IPS-NIHi11 (cell line): Measurements from ENCODE around the gene GFPT2.
A peak's percentile ranks its signal among the peaks of the same experiment; 100 is the strongest.

Source experiments
- DNase-seq: peaks from one replicate; pipeline ENCODE4 v3.0.0; 2012; ENCODE audit warnings: mixed read lengths, low spot score

Gene GFPT2

DNA sequence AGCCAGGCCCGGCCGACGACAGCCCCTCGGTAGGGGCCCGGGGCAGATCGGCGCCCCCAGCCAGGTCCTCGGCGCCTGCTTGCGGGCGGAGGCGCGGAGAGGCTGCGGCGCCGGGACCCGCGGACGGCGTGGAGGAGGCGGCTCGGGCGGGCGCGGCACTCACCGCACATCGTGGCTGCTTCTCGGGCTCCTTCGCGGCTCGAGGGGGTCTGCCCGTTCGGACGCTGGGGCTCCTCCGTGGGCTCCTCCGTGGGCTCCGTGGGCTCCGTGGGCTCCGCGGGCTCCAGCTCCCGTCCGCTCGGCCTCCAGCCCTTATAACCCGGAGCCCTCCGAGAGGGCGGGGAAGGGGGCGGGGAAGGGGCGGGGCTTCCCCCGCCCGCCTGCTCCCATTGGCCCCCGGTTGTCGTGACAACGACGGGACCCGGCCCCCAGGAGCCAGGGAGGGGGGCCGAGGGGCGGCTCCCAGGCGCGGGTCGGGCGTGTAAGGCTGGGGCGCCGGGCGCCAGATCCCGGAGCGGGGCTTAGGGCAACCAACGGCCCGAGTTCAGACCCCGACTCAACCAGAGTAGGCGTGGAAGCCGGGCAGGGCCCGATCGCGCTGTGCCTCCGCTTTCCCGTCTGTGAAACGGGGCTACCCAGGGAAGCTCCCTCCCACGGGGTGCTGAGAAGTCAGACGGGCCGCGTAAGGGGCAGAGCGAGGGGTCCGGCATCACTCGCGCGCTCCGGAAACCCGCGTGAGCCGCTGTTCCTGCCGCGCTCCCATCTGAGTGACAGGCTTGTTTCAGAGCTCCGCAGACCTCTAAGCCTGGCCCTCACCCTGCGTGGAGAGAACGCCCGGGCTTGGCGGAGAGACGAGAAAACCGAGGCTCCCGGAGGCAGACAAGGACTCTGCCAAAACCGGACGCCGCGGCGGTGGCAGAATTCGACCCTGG lies at the start of gene GFPT2:
Gene GFPT2, minus strand, starts transcription at position 289 of the 932 bp plus-strand sequence. Its CDS starts 119 bp downstream, at position 170.
- DNase-seq, result peak; percentile 100

DNA sequence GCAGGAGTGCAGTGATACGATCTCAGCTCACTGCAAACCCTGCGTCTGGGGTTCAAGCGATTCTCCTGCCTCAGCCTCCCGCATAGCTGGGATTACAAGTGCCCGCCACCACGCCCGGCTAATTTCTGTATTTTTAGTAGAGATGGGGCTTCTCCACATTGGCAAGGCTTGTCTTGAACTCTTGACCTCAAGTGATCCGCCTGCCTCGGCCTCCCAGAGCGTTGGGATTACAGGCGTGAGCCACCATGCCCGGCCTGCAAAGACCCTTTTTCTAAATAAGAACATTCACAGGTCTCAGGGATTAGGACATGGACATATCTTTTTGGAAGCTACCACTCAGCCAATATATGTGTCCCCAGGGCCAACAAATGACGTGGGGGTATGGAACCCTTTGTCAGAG lies 49.6 kb upstream of the GFPT2 start:
- no peak for DNase-seq

DNA sequence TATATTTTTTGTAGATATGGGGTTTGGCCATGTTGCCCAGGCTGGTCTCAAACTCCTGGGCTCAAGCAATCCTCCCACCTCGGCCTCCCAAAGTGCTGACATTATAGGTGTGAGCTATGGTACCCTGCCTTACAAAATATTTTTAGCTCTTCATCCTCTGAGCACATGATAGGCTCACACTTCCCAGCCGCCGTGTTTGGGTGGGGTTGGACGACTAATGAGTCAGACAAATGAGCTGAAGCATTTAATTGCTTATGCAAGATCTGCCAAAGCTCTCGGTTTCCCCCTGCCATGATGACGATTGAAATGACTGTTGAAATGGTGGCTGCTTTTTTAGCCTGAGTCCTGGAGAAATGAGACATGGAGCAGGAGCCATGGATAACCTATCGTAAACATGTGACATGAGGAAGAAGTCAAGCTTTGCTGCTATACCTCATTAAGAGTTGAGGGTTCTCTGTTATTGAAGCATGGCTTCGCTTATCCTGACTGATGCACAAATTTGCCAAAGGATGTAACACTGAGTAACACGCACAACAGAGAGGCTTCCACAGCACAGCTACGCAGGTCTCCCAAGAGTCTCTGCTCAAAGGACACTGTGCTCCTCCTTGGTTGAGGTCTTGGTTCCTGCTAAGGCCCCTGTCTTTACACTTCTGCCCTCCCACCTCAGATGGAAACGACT lies 48.2 kb upstream of the GFPT2 start:
- no peak for DNase-seq

DNA sequence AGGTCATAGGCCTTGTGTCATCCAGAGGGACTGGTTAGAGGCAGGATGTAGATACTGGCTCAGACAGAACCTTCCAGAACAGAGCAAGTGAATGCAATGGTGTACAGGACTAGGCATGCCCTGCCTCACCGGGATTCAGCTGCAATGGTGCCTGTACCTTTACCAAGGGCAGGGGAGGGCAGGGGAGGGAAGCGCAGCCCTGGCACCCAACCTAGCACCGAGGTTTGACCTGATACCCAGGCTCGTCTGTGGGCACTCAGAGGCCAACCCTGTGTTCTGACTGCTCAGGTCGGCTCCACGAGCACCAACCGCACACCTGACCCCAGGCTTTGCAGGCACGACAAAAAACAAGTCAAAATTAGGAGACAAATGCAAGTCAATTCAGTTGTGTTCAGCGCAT lies 47.3 kb upstream of the GFPT2 start:
- DNase-seq, result no peak

DNA sequence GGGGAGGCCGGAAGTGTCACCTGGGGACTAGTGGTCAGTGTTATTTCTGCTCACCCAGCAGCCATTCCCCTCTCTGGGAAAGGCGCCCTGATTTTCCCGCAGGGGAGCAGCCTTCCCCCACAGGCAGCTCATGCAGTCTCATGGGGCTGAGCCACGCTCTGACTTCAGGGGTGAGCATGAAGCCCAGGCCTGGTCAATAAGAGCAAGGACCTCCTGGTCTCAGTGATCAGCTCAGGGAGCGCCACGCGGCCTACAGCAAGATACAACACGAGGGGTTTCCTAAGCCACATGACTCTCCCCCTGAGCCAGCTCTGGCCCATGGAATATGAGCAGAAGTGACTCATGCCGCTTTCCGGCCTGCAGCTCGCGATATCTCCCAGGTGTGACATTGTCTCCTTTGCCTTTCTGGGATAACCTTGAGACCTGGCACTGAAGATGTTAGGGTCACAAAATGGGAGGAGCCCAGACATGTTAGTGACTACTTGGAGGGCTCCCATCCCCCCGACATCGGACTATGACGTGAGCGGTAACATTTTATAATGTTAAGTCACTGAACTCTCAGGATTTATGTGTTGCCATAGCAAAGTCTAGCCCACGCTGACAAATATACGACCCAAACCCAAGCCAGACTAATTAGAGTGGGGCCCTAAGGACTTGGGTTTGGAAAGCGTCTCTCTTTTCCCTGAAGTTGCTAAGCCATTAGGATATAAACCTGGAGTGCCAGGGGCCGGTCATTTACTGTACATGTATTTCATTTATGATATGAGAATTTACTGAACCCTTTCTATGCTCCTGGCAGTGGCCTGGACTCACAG lies 46.5 kb upstream of the GFPT2 start:
- DNase-seq, result peak; percentile 24

DNA sequence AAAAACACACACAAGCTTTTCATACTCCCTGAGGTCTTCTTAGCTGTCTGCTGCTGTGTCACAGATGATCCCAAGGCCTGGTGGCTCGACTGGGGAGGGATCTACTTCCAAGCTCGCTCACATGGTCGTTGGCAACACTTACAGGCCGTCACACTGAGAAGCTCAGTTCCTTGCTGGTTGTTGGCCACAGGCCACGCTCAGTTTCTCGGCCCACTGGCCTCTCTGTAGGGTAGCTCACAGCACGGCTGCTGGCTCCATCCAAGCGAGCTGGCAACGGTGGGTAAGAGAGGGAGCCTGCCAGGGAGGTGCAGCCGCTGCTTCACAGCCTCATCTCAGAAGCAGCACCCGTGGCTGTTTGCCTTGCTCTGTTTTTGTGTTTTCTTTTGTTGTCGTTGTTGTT lies 43.8 kb upstream of the GFPT2 start:
- peak; percentile 18 for DNase-seq

DNA sequence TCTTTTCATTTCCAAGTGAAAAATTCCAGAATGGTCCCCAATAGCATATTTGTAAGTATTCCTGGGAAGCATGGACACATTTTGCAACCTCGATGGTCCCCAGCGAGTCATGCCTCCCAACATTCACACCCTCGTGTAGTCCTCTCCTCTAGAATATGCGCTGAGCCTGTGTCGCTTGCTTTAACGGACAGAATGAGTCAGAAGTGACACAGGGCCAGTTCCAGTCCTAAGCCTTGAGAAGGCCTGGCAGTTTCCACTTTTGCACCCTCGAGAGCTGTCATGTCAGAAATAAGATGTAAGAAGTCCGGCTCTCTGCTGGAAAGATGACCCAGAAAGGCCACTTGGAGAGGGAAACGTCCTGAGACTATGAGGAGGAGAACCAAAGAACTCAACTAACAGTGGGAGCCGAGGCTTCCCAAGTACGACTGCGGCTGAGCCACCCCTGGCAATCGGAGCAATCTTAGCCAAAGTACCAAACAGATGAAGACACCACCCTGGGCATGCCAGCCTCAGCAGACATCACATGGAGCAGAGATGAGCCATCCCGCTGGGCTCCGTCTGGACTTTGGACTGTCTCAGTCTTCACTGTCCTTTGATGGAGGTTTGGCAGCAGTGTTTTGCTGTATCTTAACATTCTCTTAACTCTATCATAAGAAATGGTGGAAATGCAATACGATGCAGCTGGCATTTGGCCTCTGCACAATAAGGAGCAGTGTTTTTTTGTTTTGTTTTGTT lies 42.6 kb upstream of the GFPT2 start:
- DNase-seq, result peak; percentile 1

DNA sequence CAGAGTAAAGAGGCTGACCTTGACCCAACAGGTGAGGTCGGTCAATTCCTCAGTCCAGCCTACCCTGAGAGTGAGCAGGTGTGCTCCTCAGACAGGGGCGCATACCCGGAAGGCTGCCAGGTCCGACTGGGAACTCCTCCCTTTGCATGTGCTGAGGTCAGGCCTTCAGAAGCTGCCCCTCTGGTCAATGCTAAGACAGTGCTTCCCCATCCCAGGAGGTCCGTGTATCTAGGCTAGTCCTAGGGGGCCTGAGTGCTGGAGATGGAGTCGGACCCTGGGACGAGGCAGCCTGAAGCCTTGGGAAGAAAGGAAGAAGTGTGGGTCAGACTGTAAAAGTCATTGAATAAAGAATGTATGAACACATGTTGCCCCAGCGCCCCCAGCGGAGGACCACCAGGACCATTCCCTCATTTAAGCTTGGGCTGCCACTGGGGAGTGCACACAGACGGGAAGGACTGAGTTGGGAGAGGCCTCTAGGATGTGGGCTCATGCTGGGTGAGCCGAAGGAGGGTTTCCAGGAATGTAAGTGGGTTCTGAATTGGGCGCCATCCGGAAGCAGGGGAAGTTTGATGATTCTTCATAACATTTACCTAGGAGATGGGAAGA lies 41.0 kb upstream of the GFPT2 start:
- DNase-seq, result peak; percentile 15

DNA sequence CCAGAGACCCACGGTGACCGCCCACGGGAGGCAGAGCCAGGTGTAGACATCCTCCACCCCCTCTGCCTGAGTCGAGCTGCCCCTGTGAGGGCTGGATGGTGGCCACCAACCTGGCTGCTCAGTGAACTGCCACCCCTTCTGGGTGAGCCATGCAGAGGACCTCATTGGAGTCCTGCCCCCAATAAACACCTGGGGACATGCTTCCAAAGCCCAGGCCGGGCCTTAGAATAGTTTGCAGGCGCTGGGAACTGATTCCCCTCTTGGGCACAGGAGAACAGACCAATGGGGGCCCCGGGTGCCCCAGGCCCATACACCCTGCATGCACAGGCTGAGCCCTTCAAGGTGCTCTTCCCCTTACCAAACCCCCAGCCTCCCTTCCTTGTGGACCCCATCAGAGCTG lies 38.1 kb upstream of the GFPT2 start:
- no peak for DNase-seq

DNA sequence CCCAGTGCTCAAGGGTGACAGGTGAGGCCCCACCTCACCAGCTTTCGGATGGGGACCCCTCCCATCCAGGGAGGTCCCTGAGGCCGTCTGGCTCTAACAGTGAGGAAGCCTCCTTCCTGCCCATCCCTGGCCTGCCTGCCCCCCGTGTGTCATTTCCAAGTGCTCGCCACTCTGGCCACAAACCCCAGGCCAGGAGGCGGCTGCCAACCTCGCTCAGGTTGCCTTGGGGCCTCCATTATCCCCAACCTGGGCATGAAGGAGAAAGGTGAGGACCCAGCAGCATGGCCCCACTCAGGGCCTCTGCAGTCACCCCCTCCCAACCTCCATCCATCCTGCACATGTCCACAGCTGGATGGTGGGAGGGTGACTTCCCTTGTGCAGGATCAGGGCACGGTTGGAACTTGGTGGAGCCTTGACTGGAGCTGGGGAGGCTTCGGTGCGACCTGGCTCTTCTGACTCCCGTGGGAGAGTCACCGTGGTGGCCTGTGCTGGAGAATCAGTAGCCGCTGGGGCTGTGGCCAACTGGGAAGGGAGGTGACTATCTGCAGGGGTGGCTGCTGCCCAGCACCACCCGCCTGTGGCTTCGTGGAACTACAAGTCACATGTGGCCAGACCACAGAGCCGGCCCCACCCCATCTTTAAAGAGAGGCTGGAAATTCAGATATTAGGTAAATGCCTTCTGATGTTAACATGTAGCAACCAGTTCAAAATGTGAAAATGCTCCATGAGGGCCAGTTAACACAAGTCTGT lies 37.5 kb upstream of the GFPT2 start:
- no peak for DNase-seq

DNA sequence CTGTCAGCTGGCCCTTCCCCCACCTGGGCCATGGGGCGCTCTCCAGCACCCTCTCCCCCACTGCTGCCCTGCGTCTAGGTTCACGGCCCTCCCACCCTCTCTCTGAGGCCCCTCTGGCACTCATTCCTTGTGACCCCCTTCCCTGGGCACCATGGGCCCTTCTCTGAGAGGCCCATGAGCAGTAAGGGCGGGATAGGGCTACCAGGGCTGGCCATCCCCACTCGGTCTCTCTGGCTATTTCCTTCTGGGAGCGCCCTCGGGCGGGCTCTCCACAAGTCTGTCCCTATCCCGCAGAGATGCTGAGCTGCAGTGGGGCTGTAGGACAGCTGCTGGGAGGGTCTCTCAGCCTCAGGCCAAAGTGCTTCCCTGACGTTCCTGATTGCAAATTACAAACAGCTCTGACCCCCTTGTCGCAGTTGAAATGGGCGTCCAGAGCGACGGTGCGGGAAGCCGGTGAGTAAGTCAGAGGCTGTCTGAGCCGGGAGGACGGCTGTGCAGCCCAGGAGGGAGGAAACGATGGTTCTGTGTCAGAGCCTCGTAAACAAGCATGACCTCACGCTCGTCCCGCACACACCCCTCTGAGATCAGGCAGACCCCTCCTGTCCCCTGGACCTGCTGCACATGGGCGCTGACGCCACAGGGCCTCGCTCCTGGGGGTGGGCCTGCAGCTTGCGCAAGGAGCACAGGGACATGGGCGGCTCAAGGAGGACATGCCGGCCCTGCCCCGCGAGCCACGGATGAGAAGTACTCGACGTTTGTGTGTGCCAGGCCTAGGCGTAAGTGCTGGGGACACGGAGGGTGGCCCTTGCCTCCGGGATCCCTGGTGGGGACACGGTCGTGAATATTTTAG lies 36.3 kb upstream of the GFPT2 start:
- peak; percentile 8 for DNase-seq

DNA sequence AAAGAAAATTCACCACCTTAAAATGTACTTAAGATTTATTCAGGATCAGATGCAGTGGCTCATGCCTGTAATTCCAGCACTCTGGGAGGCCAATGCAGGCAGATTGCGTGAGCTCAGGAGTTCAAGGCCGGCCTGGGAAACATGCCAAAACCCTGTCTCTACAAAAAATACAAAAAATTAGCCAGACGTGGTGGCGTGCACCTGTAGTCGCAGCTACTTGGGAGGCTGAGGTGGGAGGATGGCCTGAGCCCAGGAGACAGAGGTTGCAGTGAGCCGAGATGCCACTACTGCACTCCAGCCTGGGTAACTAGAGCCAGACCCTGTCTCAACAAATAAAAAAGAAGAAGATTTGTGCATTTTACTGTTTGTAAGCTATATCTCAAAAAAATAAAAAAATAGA lies 34.7 kb upstream of the GFPT2 start:
- no peak for DNase-seq

DNA sequence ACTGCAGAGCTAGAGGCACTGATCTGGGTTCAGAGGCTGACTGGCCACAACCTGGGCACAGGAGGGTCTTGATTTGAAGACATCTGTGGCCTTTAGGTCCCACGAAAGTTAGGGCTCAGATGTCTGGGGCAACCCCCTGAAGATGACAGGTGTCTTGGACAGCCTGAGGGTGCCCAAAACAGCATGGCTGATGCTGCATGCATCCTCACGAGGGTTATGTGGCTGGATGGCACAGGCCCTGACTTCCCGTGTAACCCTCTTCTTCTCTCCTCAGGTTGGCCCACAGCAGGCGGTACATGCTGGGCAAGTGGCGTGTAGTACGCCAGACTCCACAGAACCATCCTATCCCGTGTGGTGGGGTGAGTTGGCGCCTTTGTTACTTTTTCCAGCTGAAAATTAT lies 29.8 kb upstream of the GFPT2 start:
- no peak for DNase-seq

DNA sequence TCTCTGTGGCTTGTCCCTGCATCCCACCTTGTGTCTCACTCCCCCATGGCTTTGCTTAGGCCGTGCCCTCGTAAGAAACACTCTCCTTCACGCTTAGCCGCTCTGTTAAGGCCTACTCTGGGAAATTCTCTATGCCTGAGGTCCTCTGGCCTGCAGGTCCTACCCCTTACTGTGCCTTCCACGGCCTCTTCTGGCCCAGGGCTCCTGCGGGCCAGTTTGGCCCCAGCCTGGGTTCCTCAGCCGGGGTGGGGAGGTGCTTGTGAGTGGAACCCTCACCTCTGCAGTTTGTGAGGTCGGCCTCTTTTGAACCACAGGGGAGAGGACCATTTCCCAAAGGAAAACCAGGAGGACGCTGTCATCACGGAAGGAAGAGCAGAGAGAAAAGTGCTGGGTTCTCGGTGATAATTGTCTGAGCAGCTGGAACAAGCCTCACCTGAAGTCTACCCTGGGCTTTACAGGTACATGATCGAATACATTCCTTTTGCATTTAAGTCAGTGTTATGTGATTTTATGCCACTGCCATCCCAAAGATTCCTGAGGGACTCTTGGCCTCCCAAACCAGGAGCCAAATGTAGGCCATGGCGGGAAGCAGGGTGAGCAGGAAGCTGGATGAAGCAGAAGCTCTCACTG lies 28.8 kb upstream of the GFPT2 start:
- DNase-seq, result no peak

DNA sequence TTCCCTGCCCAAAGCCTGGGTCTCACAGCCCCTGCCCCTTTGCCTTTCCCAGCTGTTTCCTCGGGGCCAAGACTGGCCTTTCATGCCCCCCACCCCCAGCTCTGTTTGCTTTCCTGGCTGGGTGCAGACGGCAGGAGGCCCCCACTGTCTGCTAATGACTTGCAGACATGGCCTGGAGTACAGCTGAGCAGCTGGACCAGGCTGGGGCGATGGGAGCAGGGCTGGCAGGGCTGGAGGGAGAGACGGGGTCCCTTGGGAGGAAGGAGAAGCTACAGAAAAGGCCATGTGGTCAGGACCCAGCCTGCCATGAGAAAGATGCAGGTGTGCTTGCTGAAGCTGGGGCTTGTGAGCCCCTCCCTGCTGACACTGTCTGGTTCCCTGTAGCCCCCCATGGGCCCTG lies 28.3 kb upstream of the GFPT2 start:
- DNase-seq, result no peak

DNA sequence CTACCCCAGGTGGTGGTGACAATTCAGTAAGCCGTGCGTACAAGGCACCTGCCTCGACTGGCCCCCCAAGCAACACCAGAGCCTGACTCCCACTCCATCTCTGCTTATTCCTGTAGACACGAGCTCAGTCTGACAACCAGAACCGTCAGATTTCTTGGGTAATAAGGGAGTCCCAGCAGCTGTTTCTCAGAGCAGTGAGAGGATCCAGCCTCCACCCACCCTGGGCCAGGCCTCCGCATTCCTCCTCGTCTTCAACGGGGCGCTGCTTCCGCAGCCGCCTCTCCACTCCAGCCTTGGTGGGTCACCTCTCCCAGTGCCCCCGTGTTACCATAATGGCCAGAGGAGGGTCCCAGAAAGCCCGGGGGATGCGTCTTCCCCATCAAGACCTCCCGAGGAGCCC lies 27.7 kb upstream of the GFPT2 start:
- no peak for DNase-seq

DNA sequence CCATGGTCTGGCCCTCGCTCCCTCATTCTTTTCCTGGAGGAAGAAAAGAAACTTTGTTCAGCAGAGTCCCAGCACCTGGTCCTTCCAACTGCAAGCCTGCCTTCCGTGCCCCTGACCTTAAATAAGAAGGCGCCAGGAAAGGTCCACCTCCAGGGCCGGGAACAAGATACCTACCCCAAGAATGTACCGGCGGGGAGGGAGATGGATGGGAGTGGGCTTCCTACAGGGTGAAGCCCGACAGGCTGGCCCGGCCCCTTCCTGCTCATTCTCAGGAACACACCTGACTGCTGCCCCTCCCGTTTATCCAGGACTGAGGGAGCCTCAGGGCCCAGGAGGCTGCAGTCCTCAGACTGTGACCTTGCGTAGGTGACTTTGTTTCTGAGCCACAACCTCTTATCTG lies 27.3 kb upstream of the GFPT2 start:
- DNase-seq, result no peak

DNA sequence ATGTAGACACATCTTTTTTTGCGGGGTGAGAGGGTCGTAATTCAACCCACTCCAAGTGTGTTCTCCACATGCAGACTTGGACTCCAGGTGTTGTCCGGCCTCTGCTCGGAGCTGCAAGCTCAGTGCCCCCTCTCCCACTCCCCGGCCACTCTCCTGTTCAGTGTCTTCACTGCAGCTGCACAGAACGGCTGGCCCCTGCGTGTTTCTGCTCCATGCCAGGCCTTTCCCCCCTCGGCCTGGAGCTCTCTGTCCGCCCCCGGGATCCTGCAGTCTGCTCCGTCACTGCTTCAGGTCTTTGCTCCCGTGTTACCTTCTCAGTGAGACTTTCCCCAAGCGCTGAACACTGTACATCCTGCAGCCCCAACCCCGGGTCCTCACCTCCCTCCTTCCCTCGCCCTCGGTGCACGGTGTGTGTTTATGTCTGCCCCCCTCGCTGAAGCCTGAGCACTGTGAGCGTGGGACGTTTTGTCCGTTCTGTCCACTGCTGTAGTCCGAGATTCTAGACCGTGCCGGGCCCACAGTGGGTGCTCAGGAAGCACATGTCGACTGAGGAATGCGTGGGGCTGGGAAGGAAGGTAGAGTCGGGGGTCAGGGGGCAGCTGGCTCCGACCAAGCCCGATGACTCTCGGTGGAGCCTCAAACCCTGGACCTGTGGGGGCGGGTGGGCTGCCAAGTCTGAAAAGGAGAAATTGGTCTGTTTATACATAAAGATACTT lies 26.4 kb upstream of the GFPT2 start:
- DNase-seq, result no peak
